Neural progenitor cell (in vitro differentiated cells): ENCODE measurements around the gene LRRC56. TPM values are rescaled to one million over a fixed set of nuclear protein-coding genes. Genes with fewer than 3 reads are reported as not detected.

Experiments
- DNase-seq: peaks from one replicate; pipeline ENCODE4 v3.0.0-alpha.2; 2016; ENCODE audit warnings: low spot score
- H2AFZ ChIP-seq: fragments of 200-600 bp; sonication (generic); replicated peaks from 2 replicates; pipeline ENCODE4 v1.6.1; 2016; ENCODE audit warnings: antibody characterized with exemption
- H3F3A ChIP-seq: fragments of 200-600 bp; sonication (generic); 2 replicates; pipeline ENCODE4 v1.6.1; 2016; ENCODE audit warnings: antibody characterized with exemption, low read depth
- H3K27ac ChIP-seq: fragments of 200-600 bp; sonication (generic); 2 replicates; pipeline ENCODE4 v1.5.1; 2016; ENCODE audit warnings: mild to moderate bottlenecking
- H3K27me3 ChIP-seq: fragments of 200-600 bp; sonication (generic); 2 replicates; pipeline ENCODE4 v1.6.1; 2016; ENCODE audit warnings: mild to moderate bottlenecking, moderate library complexity
- H3K36me3 ChIP-seq: fragments of 200-600 bp; sonication (generic); 2 replicates; pipeline ENCODE4 v1.5.1; 2016
- H3K4me1 ChIP-seq: fragments of 200-600 bp; sonication (generic); 2 replicates; pipeline ENCODE4 v1.6.1; 2016; ENCODE audit warnings: mixed run types
- H3K4me2 ChIP-seq: fragments of 200-600 bp; sonication (generic); 2 replicates; pipeline ENCODE4 v1.6.1; 2016
- H3K4me3 ChIP-seq: fragments of 200-600 bp; sonication (generic); 2 replicates; pipeline ENCODE4 v1.5.1; 2016
- H3K79me2 ChIP-seq: fragments of 200-600 bp; sonication (generic); 2 replicates; pipeline ENCODE4 v1.6.1; 2016; ENCODE audit warnings: low read depth
- H3K9ac ChIP-seq: fragments of 200-600 bp; sonication (generic); 2 replicates; pipeline ENCODE4 v1.6.1; 2016
- H3K9me3 ChIP-seq: fragments of 200-600 bp; sonication (generic); 2 replicates; pipeline ENCODE4 v1.5.1; 2016; ENCODE audit warnings: low read depth
- H4K20me1 ChIP-seq: fragments of 200-600 bp; sonication (generic); 2 replicates; pipeline ENCODE4 v1.6.1; 2016; ENCODE audit warnings: low read depth
- H3K27ac Mint-ChIP-seq: 3 replicates; pipeline ENCODE4 v1.8.0; 2021; ENCODE audit warnings: mixed read lengths
- H3K27me3 Mint-ChIP-seq: 2 replicates; pipeline ENCODE4 v1.8.0; 2022; ENCODE audit warnings: low read depth, mild to moderate bottlenecking, inconsistent platforms, moderate library complexity, mixed read lengths; ENCODE audit not compliant: insufficient read depth
- H3K36me3 Mint-ChIP-seq: 3 replicates; pipeline ENCODE4 v1.8.0; 2021; ENCODE audit warnings: mixed read lengths
- H3K4me1 Mint-ChIP-seq: 3 replicates; pipeline ENCODE4 v1.8.0; 2021; ENCODE audit warnings: mixed read lengths
- H3K4me3 Mint-ChIP-seq: 3 replicates; pipeline ENCODE4 v1.8.0; 2021; ENCODE audit warnings: mild to moderate bottlenecking, moderate library complexity, mixed read lengths
- H3K9me3 Mint-ChIP-seq: 3 replicates; pipeline ENCODE4 v1.8.0; 2020; ENCODE audit warnings: mixed read lengths
- CTCF ChIP-seq: fragments of 200-600 bp; sonication (generic); IDR thresholded peaks from 2 replicates; pipeline ENCODE4 v1.5.1; 2017; ENCODE audit warnings: antibody characterized with exemption, mild to moderate bottlenecking
- EZH2 ChIP-seq: fragments of 200-600 bp; sonication (generic); IDR thresholded peaks from 2 replicates; pipeline ENCODE4 v1.6.1; 2017; ENCODE audit warnings: antibody characterized with exemption, mild to moderate bottlenecking, moderate library complexity
- EZH2phosphoT487 ChIP-seq: fragments of 200-600 bp; sonication (generic); IDR thresholded peaks from 2 replicates; pipeline ENCODE4 v1.6.1; 2017; ENCODE audit warnings: antibody characterized with exemption
- total RNA-seq: library from RNA; depleted of rRNA; stranded (reverse); fragments of >200 nt; gene quantifications from 2 replicates; pipeline ENCODE4 v1.2.3, GENCODE V29; 2015; ENCODE audit warnings: low replicate concordance

LRRC56 gene
- total RNA-seq, 1 donor from 2014 or later: 0.45 TPM

GRCh38 chr11:504994-505344 is 32.4 kb upstream of the LRRC56 start:
- Mint-ChIP-seq H3K36me3 (peaks cover 7% of the 10 kb centered on the region), H3K27me3 (no peaks in the 10 kb centered on the region), H3K4me1 (peaks cover 14% of the 10 kb centered on the region), H3K4me3 (peak overlapping the region; percentile 97), H3K27ac (no peak overlapping the region), H3K9me3 (no peaks in the 10 kb centered on the region)
- H3K9ac ChIP-seq: no peak overlapping the region
- H3K9me3 ChIP-seq: no peaks in the 10 kb centered on the region
- peaks cover 12% of the 10 kb centered on the region for H3F3A ChIP-seq
- H3K4me3 ChIP-seq: no peak overlapping the region
- TF ChIP-seq CTCF: no peak
- no peak for TF ChIP-seq EZH2phosphoT487
- TF ChIP-seq EZH2: no peak
- peaks cover 19% of the 10 kb centered on the region for H4K20me1 ChIP-seq
- no peaks in the 10 kb centered on the region for H3K36me3 ChIP-seq
- H3K27ac ChIP-seq: no peak overlapping the region
- H3K79me2 ChIP-seq: peaks cover 28% of the 10 kb centered on the region
- H3K4me1 ChIP-seq: peaks cover 6% of the 10 kb centered on the region
- H2AFZ ChIP-seq: no peak overlapping the region
- H3K4me2 ChIP-seq: peak overlapping the region; percentile 94
- DNase-seq: no peak
- no peaks in the 10 kb centered on the region for H3K27me3 ChIP-seq

GRCh38 chr11:506238-506994 is 30.9 kb upstream of the LRRC56 start:
- Mint-ChIP-seq H3K27me3 (no peaks in the 10 kb centered on the region), H3K4me3 (peak overlapping the region; percentile 97), H3K9me3 (no peaks in the 10 kb centered on the region), H3K27ac (no peak overlapping the region), H3K4me1 (peaks cover 14% of the 10 kb centered on the region), H3K36me3 (peaks cover 5% of the 10 kb centered on the region)
- peak; percentile 99 for DNase-seq
- Histone ChIP-seq H3K9me3 (no peaks in the 10 kb centered on the region), H2AFZ (peak overlapping the region; percentile 89), H3K4me3 (peak overlapping the region; percentile 82), H3F3A (peaks cover 12% of the 10 kb centered on the region), H3K4me2 (peak overlapping the region; percentile 94), H3K27me3 (no peaks in the 10 kb centered on the region), H3K79me2 (peaks cover 28% of the 10 kb centered on the region), H3K36me3 (no peaks in the 10 kb centered on the region), H3K9ac (peak overlapping the region; percentile 61), H3K4me1 (peaks cover 6% of the 10 kb centered on the region), H3K27ac (peak overlapping the region; percentile 93), H4K20me1 (peaks cover 19% of the 10 kb centered on the region)
- TF ChIP-seq CTCF (peak; percentile 17), EZH2 (no peak)

GRCh38 chr11:506995-507726 is 30.2 kb upstream of the LRRC56 start, which contains the start of gene RNH1:
RNH1 (minus strand) TSS chr11:507242; CDS start chr11:502162, 5,080 bp downstream.
- Histone ChIP-seq H3K9me3 (no peaks in the 10 kb centered on the region), H3K9ac (peak within 1 kb of the TSS; percentile 61), H3K79me2 (peaks cover 28% of the 10 kb centered on the region), H3F3A (peaks cover 12% of the 10 kb centered on the region), H3K27me3 (no peaks in the 10 kb centered on the region), H2AFZ (peak within 1 kb of the TSS; percentile 89), H3K4me3 (peak within 1 kb of the TSS; percentile 82), H3K36me3 (no peaks in the 10 kb centered on the region), H3K4me1 (peaks cover 6% of the 10 kb centered on the region), H3K27ac (peak within 1 kb of the TSS; percentile 93), H4K20me1 (peaks cover 19% of the 10 kb centered on the region), H3K4me2 (peak within 1 kb of the TSS; percentile 94)
- DNase-seq: peak; percentile 98
- no peaks in the 10 kb centered on the region for H3K9me3 Mint-ChIP-seq
- no peak for TF ChIP-seq EZH2
- TF ChIP-seq EZH2phosphoT487: no peak
- no peak for TF ChIP-seq CTCF
- peak within 1 kb of the TSS; percentile 97 for H3K4me3 Mint-ChIP-seq
- H3K36me3 Mint-ChIP-seq: peaks cover 8% of the 10 kb centered on the region
- H3K4me1 Mint-ChIP-seq: peaks cover 14% of the 10 kb centered on the region
- no peak within 1 kb of the TSS for H3K27ac Mint-ChIP-seq
- H3K27me3 Mint-ChIP-seq: no peaks in the 10 kb centered on the region
